ENCODE measurements around the gene PCSK1N.

Gene PCSK1N

GRCh38 chrX:48786825-48787504 is 48.4 kb downstream of the PCSK1N start:
- no peaks in the 10 kb centered on the region for H3K27me3 ChIP-seq (ENCODE audit: insufficient read depth, poor library complexity, severe bottlenecking)
- no peaks in the 10 kb centered on the region for H3K4me1 ChIP-seq (ENCODE audit: insufficient read depth, poor library complexity, severe bottlenecking)
- no peak for DNase-seq (ENCODE audit: low spot score)
- H3K4me3 ChIP-seq (ENCODE audit: severe bottlenecking), result no peak overlapping the region
- H3K27ac ChIP-seq (ENCODE audit: poor library complexity, severe bottlenecking), result no peak overlapping the region
- ATAC-seq (ENCODE audit: low read depth), result no peak
- H3K9me3 ChIP-seq (ENCODE audit: severe bottlenecking), result no peaks in the 10 kb centered on the region
- H3K36me3 ChIP-seq (ENCODE audit: low read depth), result no peaks in the 10 kb centered on the region
- no peak for TF ChIP-seq CTCF (IDR thresholded peaks at IDR 0.05; ENCODE audit: poor library complexity, severe bottlenecking)

GRCh38 chrX:48786341-48786800 is 49.0 kb downstream of the PCSK1N start, which contains the start of gene GATA1:
TSS of gene GATA1 (plus strand) at chrX:48786590. CDS start at chrX:48791110, 4,520 bp downstream.
- ATAC-seq (ENCODE audit: low read depth), result no peak

GRCh38 chrX:48785540-48786214 is 49.7 kb downstream of the PCSK1N start:
- no peaks in the 10 kb centered on the region for H3K4me1 ChIP-seq (ENCODE audit: insufficient read depth, poor library complexity, severe bottlenecking)
- H3K9me3 ChIP-seq (ENCODE audit: severe bottlenecking), result no peaks in the 10 kb centered on the region
- no peak for DNase-seq (ENCODE audit: low spot score)
- no peak for ATAC-seq (ENCODE audit: low read depth)
- no peak for TF ChIP-seq CTCF (IDR thresholded peaks at IDR 0.05; ENCODE audit: poor library complexity, severe bottlenecking)
- H3K36me3 ChIP-seq (ENCODE audit: low read depth), result no peaks in the 10 kb centered on the region
- no peaks in the 10 kb centered on the region for H3K27me3 ChIP-seq (ENCODE audit: insufficient read depth, poor library complexity, severe bottlenecking)
- no peak overlapping the region for H3K4me3 ChIP-seq (ENCODE audit: severe bottlenecking)
- no peak overlapping the region for H3K27ac ChIP-seq (ENCODE audit: poor library complexity, severe bottlenecking)

More at GRCh38 chrX:48786341-48786800, 49.0 kb downstream of the PCSK1N start, which contains the start of gene GATA1:
- Histone ChIP-seq H3K4me3 (ENCODE audit: severe bottlenecking) (no peak within 1 kb of the TSS), H3K4me1 (ENCODE audit: insufficient read depth, poor library complexity, severe bottlenecking) (no peaks in the 10 kb centered on the region), H3K36me3 (ENCODE audit: low read depth) (no peaks in the 10 kb centered on the region), H3K27me3 (ENCODE audit: insufficient read depth, poor library complexity, severe bottlenecking) (no peaks in the 10 kb centered on the region), H3K9me3 (ENCODE audit: severe bottlenecking) (no peaks in the 10 kb centered on the region), H3K27ac (ENCODE audit: poor library complexity, severe bottlenecking) (no peak within 1 kb of the TSS)
- no peak for DNase-seq (ENCODE audit: low spot score)
- no peak for TF ChIP-seq CTCF (IDR thresholded peaks at IDR 0.05; ENCODE audit: poor library complexity, severe bottlenecking)

GRCh38 chrX:48785186-48785539 is 50.2 kb downstream of the PCSK1N start:
- ATAC-seq (ENCODE audit: low read depth) (no peak), DNase-seq (ENCODE audit: low spot score) (no peak)
- Histone ChIP-seq H3K27ac (ENCODE audit: poor library complexity, severe bottlenecking) (no peak overlapping the region), H3K36me3 (ENCODE audit: low read depth) (no peaks in the 10 kb centered on the region), H3K4me1 (ENCODE audit: insufficient read depth, poor library complexity, severe bottlenecking) (no peaks in the 10 kb centered on the region), H3K27me3 (ENCODE audit: insufficient read depth, poor library complexity, severe bottlenecking) (no peaks in the 10 kb centered on the region), H3K4me3 (ENCODE audit: severe bottlenecking) (no peak overlapping the region), H3K9me3 (ENCODE audit: severe bottlenecking) (no peaks in the 10 kb centered on the region)
- no peak for TF ChIP-seq CTCF (IDR thresholded peaks at IDR 0.05; ENCODE audit: poor library complexity, severe bottlenecking)

GRCh38 chrX:48784726-48785125 is 50.7 kb downstream of the PCSK1N start:
- no peak overlapping the region for H3K4me3 ChIP-seq (ENCODE audit: severe bottlenecking)
- no peaks in the 10 kb centered on the region for H3K36me3 ChIP-seq (ENCODE audit: low read depth)
- H3K27ac ChIP-seq (ENCODE audit: poor library complexity, severe bottlenecking), result no peak overlapping the region
- DNase-seq (ENCODE audit: low spot score) (no peak), ATAC-seq (ENCODE audit: low read depth) (no peak)
- H3K4me1 ChIP-seq (ENCODE audit: insufficient read depth, poor library complexity, severe bottlenecking), result no peaks in the 10 kb centered on the region
- no peak for TF ChIP-seq CTCF (IDR thresholded peaks at IDR 0.05; ENCODE audit: poor library complexity, severe bottlenecking)
- H3K27me3 ChIP-seq (ENCODE audit: insufficient read depth, poor library complexity, severe bottlenecking), result no peaks in the 10 kb centered on the region
- H3K9me3 ChIP-seq (ENCODE audit: severe bottlenecking), result no peaks in the 10 kb centered on the region

All from RWPE2 (cell line).